Activated naive CD8-positive, alpha-beta T cell treated with anti-CD3 and anti-CD28 coated beads, Interleukin-2, amount 10 ng/mL, durations not matched to agents 7 days and 5 days (primary cell): ENCODE measurements around the gene INSL6. TPM values are rescaled to one million over a fixed set of nuclear protein-coding genes. Genes with fewer than 3 reads are reported as not detected.
"Not testable (repeated sequence)": the region's sequence is repeated elsewhere in the genome, so short reads cannot be mapped to it uniquely, and the experiment has no call there.

Experiments used
- ATAC-seq: fragments of 150-1000 bp; cut with Tn5 transposase; one replicate; pipeline ENCODE4 v1.10.0; 2021; ENCODE audit warnings: low read depth, moderate library complexity
- POLR2A ChIA-PET: fragments of 350-600 bp; sonication (Branson Sonifier 250); formaldehyde crosslinking; loops from one replicate; lab custom pipeline; 2021; ENCODE audit warnings: antibody characterized with exemption; lab: Charles Lee
- DNase-seq: peaks from one replicate; pipeline ENCODE4 v3.0.0; 2021
- H3K27ac Mint-ChIP-seq: one replicate; pipeline ENCODE4 v1.8.0; 2022; ENCODE audit warnings: mild to moderate bottlenecking, mixed read lengths
- H3K27me3 Mint-ChIP-seq: one replicate; pipeline ENCODE4 v1.8.0; 2022; ENCODE audit warnings: mild to moderate bottlenecking, moderate library complexity, mixed read lengths
- H3K36me3 Mint-ChIP-seq: one replicate; pipeline ENCODE4 v1.8.0; 2021; ENCODE audit warnings: mild to moderate bottlenecking, mixed read lengths
- H3K4me1 Mint-ChIP-seq: one replicate; pipeline ENCODE4 v1.8.0; 2021; ENCODE audit warnings: mixed read lengths
- H3K4me3 Mint-ChIP-seq: one replicate; pipeline ENCODE4 v1.8.0; 2022; ENCODE audit warnings: mild to moderate bottlenecking, moderate library complexity, mixed read lengths
- H3K9me3 Mint-ChIP-seq: one replicate; pipeline ENCODE4 v1.8.0; 2021; ENCODE audit warnings: mixed read lengths
- total RNA-seq, 2 experiments: library from RNA; stranded (reverse); gene quantifications; one replicate each; pipeline ENCODE4 v1.2.3, GENCODE V29; 2021

INSL6 gene, protein sequence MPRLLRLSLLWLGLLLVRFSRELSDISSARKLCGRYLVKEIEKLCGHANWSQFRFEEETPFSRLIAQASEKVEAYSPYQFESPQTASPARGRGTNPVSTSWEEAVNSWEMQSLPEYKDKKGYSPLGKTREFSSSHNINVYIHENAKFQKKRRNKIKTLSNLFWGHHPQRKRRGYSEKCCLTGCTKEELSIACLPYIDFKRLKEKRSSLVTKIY
- not detected for total RNA-seq

DNA sequence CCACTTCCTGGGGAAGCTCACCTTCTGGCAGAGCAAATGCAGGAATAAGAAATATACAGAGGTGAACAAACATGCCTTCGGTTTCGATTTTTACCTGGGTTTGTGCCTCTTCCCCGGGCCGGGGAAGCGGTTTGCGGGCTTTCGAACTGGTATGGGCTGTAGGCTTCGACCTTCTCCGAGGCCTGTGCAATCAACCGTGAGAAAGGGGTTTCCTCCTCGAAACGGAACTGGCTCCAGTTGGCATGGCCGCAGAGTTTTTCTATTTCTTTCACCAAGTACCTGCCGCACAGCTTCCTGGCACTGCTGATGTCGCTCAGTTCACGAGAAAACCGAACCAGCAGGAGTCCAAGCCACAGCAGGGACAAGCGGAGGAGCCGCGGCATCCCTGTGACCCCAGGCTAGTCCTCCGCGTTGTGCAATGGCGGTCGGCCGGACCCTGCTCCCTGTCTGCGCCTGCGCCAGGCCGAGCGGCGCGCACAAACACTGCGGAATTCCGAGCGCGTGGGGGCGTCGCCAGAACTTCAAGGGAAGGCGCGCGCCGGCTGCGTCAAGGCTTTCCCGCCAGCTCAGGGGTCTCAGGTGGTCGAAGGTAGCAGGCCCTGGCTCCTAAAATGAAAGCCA lies at the start of gene INSL6:
INSL6 (minus strand) TSS at position 420 of the 621 bp plus-strand sequence; CDS start at position 383, 37 bp downstream.
- no peaks in the 10 kb centered on the region for H3K36me3 Mint-ChIP-seq
- H3K27ac Mint-ChIP-seq, result no peak within 1 kb of the TSS
- H3K27me3 Mint-ChIP-seq, result no peaks in the 10 kb centered on the region
- ATAC-seq (no peak), DNase-seq (no peak)
- POLR2A ChIA-PET, result no interaction called here
- peaks cover 17% of the 10 kb centered on the region for H3K4me1 Mint-ChIP-seq
- H3K4me3 Mint-ChIP-seq, result peak within 1 kb of the TSS; percentile 6
- no peaks in the 10 kb centered on the region for H3K9me3 Mint-ChIP-seq

DNA sequence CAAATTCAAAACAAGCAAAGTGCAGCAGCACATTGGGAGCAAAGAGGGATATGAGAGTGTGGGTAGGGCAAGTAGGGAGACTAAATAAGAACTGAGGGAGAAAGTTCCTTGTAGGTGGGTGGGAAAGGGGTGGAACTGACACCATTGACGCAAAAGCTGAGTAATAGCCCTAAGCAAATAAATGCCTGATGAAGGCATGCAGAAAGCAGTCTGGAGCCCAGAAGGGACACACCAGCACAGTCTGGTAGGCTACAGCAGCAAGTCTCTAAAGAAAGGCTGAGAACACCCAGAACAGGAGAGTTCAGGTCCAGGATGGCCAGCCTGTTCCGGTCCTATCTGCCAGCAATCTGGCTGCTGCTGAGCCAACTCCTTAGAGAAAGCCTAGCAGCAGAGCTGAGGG lies 45.8 kb upstream of the INSL6 start, which contains the start of gene INSL4:
INSL4 (plus strand) TSS at position 208 of the 400 bp plus-strand sequence; CDS start at position 313, 105 bp downstream.
- Mint-ChIP-seq H3K27me3 (peaks cover 15% of the 10 kb centered on the region), H3K27ac (no peak within 1 kb of the TSS), H3K4me3 (no peak within 1 kb of the TSS), H3K4me1 (no peaks in the 10 kb centered on the region), H3K9me3 (no peaks in the 10 kb centered on the region), H3K36me3 (no peaks in the 10 kb centered on the region)
- POLR2A ChIA-PET, result no interaction called here
- DNase-seq, result no peak
- no peak for ATAC-seq

DNA sequence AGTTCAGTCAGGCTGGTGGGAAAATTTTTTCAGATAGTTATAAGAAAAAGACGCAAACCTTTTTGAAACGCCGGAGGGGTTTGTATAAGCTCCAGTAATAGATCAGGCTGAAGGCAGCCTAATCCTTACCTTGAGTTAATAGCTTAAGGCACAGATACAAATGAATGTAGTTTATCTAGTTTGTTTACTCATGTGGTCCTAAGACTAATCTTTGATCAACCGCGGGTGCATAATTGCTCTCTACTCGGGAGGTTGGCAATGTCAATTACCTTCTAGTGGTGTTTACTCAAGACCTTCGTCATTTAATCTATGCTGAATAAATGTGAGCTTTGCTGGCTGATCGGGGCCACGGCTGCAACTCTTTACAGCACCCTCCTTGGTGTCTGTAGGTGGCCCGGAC lies 45.1 kb upstream of the INSL6 start:
- Mint-ChIP-seq H3K36me3 (no peaks in the 10 kb centered on the region), H3K27ac (no peak overlapping the region), H3K27me3 (peaks cover 20% of the 10 kb centered on the region), H3K9me3 (no peaks in the 10 kb centered on the region), H3K4me3 (no peak overlapping the region), H3K4me1 (no peaks in the 10 kb centered on the region)
- no peak for DNase-seq
- POLR2A ChIA-PET, result no interaction called here
- ATAC-seq, result no peak

DNA sequence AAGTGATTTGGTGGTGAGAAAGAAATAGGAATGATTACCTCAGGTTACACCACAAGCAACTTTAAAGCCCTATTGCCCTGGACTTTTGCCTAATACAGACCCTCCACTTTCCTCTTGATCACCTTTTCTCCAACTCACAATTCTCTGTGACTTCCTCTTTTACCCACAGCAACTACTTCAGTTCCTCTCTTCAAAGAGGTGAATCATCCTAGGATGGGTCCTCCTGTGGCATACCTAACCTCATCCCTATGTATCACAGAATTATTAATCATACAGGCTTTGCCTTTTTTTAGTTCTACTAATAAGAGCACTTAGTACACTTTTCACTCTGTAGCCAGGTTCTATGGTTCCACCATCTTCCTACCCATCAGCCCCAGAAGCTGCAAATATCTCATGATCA lies 19.6 kb upstream of the INSL6 start:
- POLR2A ChIA-PET, result no interaction called here
- H3K36me3 Mint-ChIP-seq, result peaks cover 3% of the 10 kb centered on the region
- H3K4me3 Mint-ChIP-seq, result no peak overlapping the region
- H3K27ac Mint-ChIP-seq, result no peak overlapping the region
- H3K9me3 Mint-ChIP-seq, result peaks cover 9% of the 10 kb centered on the region
- DNase-seq (no peak), ATAC-seq (peak; percentile 77)
- peaks cover 14% of the 10 kb centered on the region for H3K4me1 Mint-ChIP-seq
- H3K27me3 Mint-ChIP-seq, result peaks cover 4% of the 10 kb centered on the region

DNA sequence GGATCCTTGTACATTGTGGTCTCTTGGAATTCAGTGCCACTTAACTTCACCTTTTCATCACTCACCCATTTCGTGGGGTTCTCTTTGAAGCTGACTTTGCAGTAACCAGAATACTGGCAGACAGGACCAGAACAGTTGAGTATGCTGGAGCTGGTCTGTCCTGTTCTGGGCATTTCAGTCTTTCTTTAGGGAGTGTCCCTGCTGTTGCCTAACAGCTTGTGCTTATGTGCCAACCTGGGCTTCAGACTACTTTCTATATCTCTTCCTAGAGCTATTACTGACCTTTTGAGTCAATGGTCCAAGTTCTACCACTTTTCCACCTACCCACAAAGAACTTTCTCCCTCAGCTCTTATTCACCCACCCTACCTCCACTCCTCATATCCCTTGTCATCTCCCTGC lies 10.0 kb upstream of the INSL6 start:
- Mint-ChIP-seq H3K4me3 (no peak overlapping the region), H3K36me3 (no peaks in the 10 kb centered on the region), H3K9me3 (peaks cover 3% of the 10 kb centered on the region), H3K27me3 (peaks cover 16% of the 10 kb centered on the region), H3K27ac (no peak overlapping the region), H3K4me1 (no peaks in the 10 kb centered on the region)
- ATAC-seq (no peak), DNase-seq (no peak)
- POLR2A ChIA-PET, result no interaction called here

DNA sequence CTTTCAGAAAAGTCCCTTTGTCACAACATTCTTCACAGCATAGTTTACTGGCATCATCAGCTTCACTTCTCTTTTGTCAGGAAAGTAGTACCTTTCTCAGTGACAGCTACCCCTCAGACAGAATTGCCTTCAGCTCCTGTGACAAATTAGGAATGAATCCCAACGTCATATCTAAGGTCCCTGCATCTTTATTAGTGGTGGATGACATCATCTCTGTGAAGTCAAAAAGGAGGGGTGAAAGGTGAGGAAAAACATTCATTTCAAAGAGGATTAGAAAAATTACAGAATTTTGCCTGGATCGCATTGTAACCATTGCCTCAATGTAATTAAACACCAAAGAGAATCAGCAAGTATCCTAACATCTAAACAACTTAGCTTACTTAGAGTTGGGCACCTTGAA lies 7.9 kb upstream of the INSL6 start:
- Mint-ChIP-seq H3K27me3 (peaks cover 16% of the 10 kb centered on the region), H3K36me3 (no peaks in the 10 kb centered on the region), H3K27ac (no peak overlapping the region), H3K4me1 (no peaks in the 10 kb centered on the region), H3K4me3 (no peak overlapping the region), H3K9me3 (peaks cover 3% of the 10 kb centered on the region)
- ATAC-seq (no peak), DNase-seq (no peak)
- POLR2A ChIA-PET, result no interaction called here

DNA sequence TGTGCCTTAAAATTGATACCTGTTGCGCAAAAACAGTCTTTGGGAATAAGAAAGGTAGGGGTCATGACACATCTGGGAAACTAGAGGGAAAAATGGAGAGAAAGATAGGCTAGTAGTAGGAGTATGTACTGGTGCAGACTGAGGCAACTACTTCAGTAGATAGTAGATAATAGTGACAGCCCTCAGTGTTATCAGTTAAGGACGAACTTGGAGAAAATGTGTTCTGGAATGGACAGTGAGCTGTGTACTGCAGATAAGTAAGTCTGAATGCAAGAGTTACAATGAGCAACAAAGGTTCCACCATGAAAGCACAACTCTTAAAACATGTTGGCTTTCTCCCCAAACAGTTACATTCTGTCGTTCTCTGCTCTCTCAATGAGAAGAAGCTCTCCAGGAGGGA lies 6.5 kb upstream of the INSL6 start:
- H3K27me3 Mint-ChIP-seq, result peaks cover 14% of the 10 kb centered on the region
- no peak overlapping the region for H3K4me3 Mint-ChIP-seq
- POLR2A ChIA-PET, result no interaction called here

DNA sequence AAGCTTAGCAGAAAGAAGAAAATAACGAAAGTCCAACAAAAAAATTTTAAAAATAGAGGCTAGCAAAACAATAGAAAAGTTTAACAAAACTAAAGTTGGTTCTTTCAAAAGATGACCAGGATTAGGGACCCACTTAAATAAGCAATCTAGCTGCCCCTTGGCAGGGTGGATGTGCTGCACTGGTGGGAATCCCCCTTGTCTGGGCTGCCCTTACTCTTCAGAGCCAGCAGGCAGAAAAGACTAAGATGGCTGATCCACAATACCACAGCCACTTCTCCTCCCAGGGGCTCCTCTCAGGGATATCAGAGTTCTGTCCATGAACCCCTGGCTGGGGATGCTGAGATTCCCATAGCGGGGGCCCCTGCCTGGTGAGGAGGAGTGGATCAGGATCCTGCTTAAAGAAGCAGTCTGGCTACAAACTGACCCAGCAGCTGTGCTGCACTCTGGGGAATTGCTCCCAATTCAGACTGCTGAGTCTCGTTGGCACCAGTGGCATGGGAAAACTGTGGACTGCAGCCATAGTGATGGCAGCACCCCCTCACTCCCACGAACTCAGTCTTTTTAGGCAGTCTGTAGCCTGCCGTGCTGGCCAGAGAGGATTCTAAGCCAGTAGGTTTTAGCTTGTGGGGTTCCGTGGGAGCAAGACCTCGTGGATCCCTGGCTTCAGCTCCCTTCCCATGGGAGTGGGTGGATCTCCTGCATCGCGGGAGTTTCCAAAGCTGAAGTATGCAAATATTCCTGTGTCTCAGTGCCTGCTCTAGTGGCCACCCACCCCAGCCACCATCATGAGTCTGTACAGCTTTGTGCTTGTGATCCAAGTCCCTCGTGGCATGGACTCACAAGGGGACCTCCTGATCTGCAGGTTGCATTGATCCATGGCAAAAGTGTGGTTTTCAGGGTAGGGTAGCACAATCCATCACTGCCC lies 2.9 kb upstream of the INSL6 start:
- POLR2A ChIA-PET, result no interaction called here
- Mint-ChIP-seq H3K4me1 (peaks cover 17% of the 10 kb centered on the region), H3K27ac (no peak overlapping the region), H3K4me3 (no peak overlapping the region), H3K9me3 (no peaks in the 10 kb centered on the region), H3K27me3 (no peaks in the 10 kb centered on the region), H3K36me3 (no peaks in the 10 kb centered on the region)
- no peak for ATAC-seq
- DNase-seq, result no peak

More for the DNA sequence above, 6.5 kb upstream of the INSL6 start:
- Mint-ChIP-seq H3K4me1 (peaks cover 2% of the 10 kb centered on the region), H3K27ac (no peak overlapping the region), H3K9me3 (peaks cover 3% of the 10 kb centered on the region), H3K36me3 (no peaks in the 10 kb centered on the region)
- DNase-seq (no peak), ATAC-seq (no peak)

DNA sequence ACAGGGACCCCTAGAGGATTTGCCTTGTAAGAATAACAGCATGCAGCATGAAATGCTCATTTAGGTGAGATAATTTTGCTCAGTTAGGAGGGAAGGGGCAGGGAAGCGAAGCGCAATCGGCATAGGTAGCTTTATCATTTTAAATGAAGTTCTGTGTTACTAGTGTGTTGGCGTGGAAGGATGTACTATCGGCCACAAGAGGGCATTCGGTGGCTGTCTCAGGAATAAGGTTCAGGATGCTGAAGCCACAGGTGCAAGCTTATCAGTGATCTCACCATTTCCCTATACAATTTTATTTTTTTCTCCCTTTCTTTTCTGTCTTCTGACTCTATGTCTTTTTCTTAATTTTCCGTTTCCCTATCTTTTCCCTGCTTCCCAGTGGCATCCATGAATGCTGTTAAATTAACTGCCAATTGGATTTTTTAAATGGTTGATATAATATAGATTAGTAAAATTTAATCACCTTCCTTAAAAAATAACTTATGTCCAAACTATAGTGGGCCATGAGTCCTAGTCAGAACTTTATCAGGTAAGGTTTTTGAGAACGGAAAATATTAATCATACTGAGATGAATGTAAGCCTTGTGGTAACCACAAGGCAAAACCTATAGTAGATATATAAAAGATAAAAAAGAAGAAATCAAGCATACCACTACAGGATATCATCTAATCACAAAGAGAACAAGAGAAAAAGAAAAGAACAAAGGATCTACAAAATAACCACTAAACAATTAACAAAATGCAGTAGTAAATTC lies 1.2 kb upstream of the INSL6 start:
- Mint-ChIP-seq H3K27ac (no peak overlapping the region), H3K27me3 (no peaks in the 10 kb centered on the region), H3K4me3 (peak overlapping the region; percentile 6), H3K36me3 (no peaks in the 10 kb centered on the region), H3K9me3 (no peaks in the 10 kb centered on the region), H3K4me1 (peaks cover 17% of the 10 kb centered on the region)
- ATAC-seq, result peak; percentile 90
- DNase-seq, result no peak
- POLR2A ChIA-PET, result no interaction called here

DNA sequence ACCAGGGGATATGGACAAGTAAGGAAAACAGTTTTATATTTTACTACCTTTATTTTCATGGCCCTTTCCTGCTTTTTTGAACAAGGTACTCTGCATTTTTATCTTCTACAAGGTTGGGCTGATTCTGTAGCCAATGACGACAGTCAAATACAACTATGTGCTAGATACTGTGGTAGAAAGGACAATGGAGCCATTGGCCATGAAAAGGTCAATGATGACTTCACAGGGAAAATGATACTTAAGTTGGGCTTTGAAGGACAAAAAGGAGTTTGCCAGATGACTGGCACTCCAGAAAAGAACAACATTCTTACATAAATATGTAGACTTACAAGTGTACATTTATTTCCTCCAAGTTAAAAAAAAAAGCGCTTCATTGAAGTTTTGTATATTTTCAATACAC lies 663 bp downstream of the INSL6 start:
- H3K9me3 Mint-ChIP-seq, result peaks cover under 1% of the 10 kb centered on the region
- peaks cover under 1% of the 10 kb centered on the region for H3K36me3 Mint-ChIP-seq
- ATAC-seq (no peak), DNase-seq (no peak)
- POLR2A ChIA-PET, result no interaction called here
- H3K27ac Mint-ChIP-seq, result no peak overlapping the region
- no peak overlapping the region for H3K4me3 Mint-ChIP-seq
- H3K4me1 Mint-ChIP-seq, result peaks cover 17% of the 10 kb centered on the region
- no peaks in the 10 kb centered on the region for H3K27me3 Mint-ChIP-seq

DNA sequence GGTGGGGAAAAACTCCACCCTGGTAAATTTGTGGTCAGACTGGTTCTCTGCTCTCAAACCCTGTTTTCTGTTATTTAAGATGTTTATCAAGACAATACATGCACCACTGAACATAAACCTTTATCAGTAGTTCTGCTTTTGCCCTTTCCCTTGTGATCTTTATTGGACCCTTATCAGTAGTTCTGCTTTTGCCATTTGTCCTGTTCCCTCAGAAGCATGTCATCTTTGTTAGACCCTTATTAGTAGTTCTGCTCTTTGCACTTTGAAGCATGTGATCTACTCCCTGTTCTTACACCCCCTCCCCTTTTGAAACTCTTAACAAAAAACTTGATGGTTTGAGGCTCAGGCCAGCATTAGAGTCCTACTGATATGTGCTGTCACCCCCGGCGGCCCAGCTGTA lies 4.8 kb downstream of the INSL6 start:
- H3K36me3 Mint-ChIP-seq, H3K27me3 Mint-ChIP-seq, H3K9me3 Mint-ChIP-seq, DNase-seq, ATAC-seq, POLR2A ChIA-PET, H3K4me3 Mint-ChIP-seq, H3K27ac Mint-ChIP-seq: not testable (repeated sequence)
- H3K4me1 Mint-ChIP-seq, result peaks cover 18% of the 10 kb centered on the region

DNA sequence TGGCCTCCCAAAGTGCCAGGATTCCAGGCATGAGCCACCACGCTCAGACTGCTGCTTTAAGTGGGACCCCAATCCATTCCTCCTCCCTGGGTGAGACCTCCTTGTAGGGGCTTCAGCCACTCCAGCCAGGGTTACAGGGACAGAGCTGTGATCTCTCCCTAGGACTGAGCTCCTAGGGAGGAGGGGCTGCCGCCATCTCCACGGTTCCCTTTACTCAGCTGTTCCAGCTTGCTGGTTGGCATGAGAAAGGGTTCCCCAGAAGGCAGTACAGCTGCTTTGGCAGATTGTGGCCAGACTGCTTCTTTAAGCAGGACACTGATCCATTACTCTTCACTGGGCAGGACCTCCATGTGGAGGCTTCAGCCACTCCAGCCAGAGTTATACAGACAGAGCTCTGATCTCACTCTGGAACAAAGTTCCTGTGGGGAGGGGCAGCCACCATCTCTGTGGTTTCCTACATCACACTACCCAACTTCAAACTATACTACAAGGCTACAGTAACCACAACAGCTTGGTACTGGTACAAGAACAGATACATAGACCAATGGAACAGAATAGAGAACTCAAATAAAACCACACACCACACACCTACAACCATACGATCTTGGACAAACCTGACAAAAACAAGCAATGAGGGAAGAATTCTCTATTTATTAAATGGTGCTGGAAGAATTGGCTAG lies 7.2 kb downstream of the INSL6 start:
- DNase-seq, result peak; percentile 42
- POLR2A ChIA-PET, result interaction anchor here (0.6 kb wide), 1 partner anchor 422 kb away, joined by 3 read pairs; no protein-coding TSS in a partner anchor
- Mint-ChIP-seq H3K4me3 (peak overlapping the region; percentile 26), H3K36me3 (peaks cover 9% of the 10 kb centered on the region), H3K9me3 (peaks cover 10% of the 10 kb centered on the region), H3K4me1 (peaks cover 13% of the 10 kb centered on the region), H3K27me3 (no peaks in the 10 kb centered on the region), H3K27ac (peak overlapping the region; percentile 63)
- peak; percentile 92 for ATAC-seq
